OCI-LY3 (cell line): ENCODE measurements around the gene CD4.

Source experiments
- H2AFZ ChIP-seq: fragments of 200-600, 300-600 bp; shearing (Covaris generic); 2 replicates; pipeline ENCODE4 v1.6.0; 2014; ENCODE audit warnings: antibody characterized with exemption, low read depth, low read length
- H3K27ac ChIP-seq: fragments of 200-600, 300-600 bp; sonication (generic); 2 replicates; pipeline ENCODE4 v1.5.1; 2014; ENCODE audit warnings: mild to moderate bottlenecking, low read length, moderate library complexity, mixed read lengths
- H3K27me3 ChIP-seq: fragments of 200-600, 300-600 bp; sonication (generic); 2 replicates; pipeline ENCODE4 v1.6.1; 2014; ENCODE audit warnings: low read depth, low read length, mixed read lengths
- H3K36me3 ChIP-seq: fragments of 200-600, 300-600 bp; sonication (generic); replicated peaks from 2 replicates; pipeline ENCODE3; 2014; ENCODE audit warnings: low read depth, low read length, mixed read lengths
- H3K4me1 ChIP-seq: fragments of 300-600, 200-600 bp; sonication (generic); 2 replicates; pipeline ENCODE4 v1.6.1; 2014; ENCODE audit warnings: low read length, mixed read lengths
- H3K4me2 ChIP-seq: fragments of 200-600, 300-600 bp; sonication (generic); 2 replicates; pipeline ENCODE4 v1.6.1; 2014; ENCODE audit warnings: low read length, mixed read lengths
- H3K4me3 ChIP-seq: fragments of 300-600, 200-600 bp; sonication (generic); 2 replicates; pipeline ENCODE4 v1.5.1; 2014; ENCODE audit warnings: antibody characterized with exemption, mild to moderate bottlenecking, low read length, moderate library complexity
- H3K79me2 ChIP-seq: fragments of 300-600, 200-600 bp; shearing (Covaris generic); 2 replicates; pipeline ENCODE4 v1.6.1; 2014; ENCODE audit warnings: mild to moderate bottlenecking, low read length, mixed read lengths
- H3K9ac ChIP-seq: fragments of 300-600, 200-600 bp; shearing (Covaris generic); 2 replicates; pipeline ENCODE4 v1.6.0; 2014; ENCODE audit warnings: mild to moderate bottlenecking, low read length, moderate library complexity
- H3K9me3 ChIP-seq: fragments of 200-600, 300-600 bp; shearing (Covaris generic); 2 replicates; pipeline ENCODE4 v1.6.1; 2014; ENCODE audit warnings: low read length, mixed read lengths; ENCODE audit not compliant: insufficient read depth
- H4K20me1 ChIP-seq: fragments of 200-600, 300-600 bp; sonication (generic); 2 replicates; pipeline ENCODE4 v1.6.1; 2016; ENCODE audit warnings: low read length, mixed read lengths; ENCODE audit not compliant: insufficient read depth
- CTCF ChIP-seq: fragments of 200-600, 300-600 bp; sonication (generic); IDR thresholded peaks from 2 replicates; pipeline ENCODE4 v1.5.1; 2014; ENCODE audit warnings: antibody characterized with exemption, low read length, low read depth
- EZH2phosphoT487 ChIP-seq: fragments of 200-600 bp; shearing (Covaris generic); IDR thresholded peaks from 2 replicates; pipeline ENCODE4 v1.6.1; 2018; ENCODE audit warnings: antibody characterized with exemption, mixed run types, low read depth

The CD4 gene

GRCh38 chr12:6783828-6784227 lies 5.5 kb upstream of the CD4 start:
- no peak overlapping the region for H3K4me2 ChIP-seq

GRCh38 chr12:6784296-6784695 lies 5.0 kb upstream of the CD4 start:
- TF ChIP-seq CTCF (no peak), EZH2phosphoT487 (no peak)
- H3K4me3 ChIP-seq, result no peak overlapping the region
- no peak overlapping the region for H3K4me2 ChIP-seq
- no peak overlapping the region for H3K27ac ChIP-seq
- H3K79me2 ChIP-seq, result no peaks in the 10 kb centered on the region
- H3K27me3 ChIP-seq, result no peaks in the 10 kb centered on the region
- H2AFZ ChIP-seq, result no peak overlapping the region
- peaks cover 11% of the 10 kb centered on the region for H3K4me1 ChIP-seq
- no peaks in the 10 kb centered on the region for H4K20me1 ChIP-seq
- no peaks in the 10 kb centered on the region for H3K36me3 ChIP-seq
- H3K9me3 ChIP-seq, result no peaks in the 10 kb centered on the region
- no peak overlapping the region for H3K9ac ChIP-seq

More at GRCh38 chr12:6783828-6784227, 5.5 kb upstream of the CD4 start:
- peaks cover 11% of the 10 kb centered on the region for H3K4me1 ChIP-seq
- no peaks in the 10 kb centered on the region for H3K9me3 ChIP-seq
- H2AFZ ChIP-seq, result no peak overlapping the region
- TF ChIP-seq CTCF (no peak), EZH2phosphoT487 (no peak)
- no peak overlapping the region for H3K9ac ChIP-seq
- no peaks in the 10 kb centered on the region for H3K36me3 ChIP-seq
- no peaks in the 10 kb centered on the region for H4K20me1 ChIP-seq
- no peaks in the 10 kb centered on the region for H3K79me2 ChIP-seq
- H3K27me3 ChIP-seq, result no peaks in the 10 kb centered on the region
- no peak overlapping the region for H3K27ac ChIP-seq
- H3K4me3 ChIP-seq, result no peak overlapping the region

GRCh38 chr12:6784761-6785160 lies 4.6 kb upstream of the CD4 start:
- TF ChIP-seq EZH2phosphoT487, result no peak
- TF ChIP-seq CTCF, result no peak
- Histone ChIP-seq H2AFZ (no peak overlapping the region), H4K20me1 (no peaks in the 10 kb centered on the region), H3K36me3 (no peaks in the 10 kb centered on the region), H3K9ac (no peak overlapping the region), H3K4me1 (peaks cover 11% of the 10 kb centered on the region), H3K27ac (no peak overlapping the region), H3K4me2 (no peak overlapping the region), H3K79me2 (no peaks in the 10 kb centered on the region), H3K9me3 (no peaks in the 10 kb centered on the region), H3K4me3 (no peak overlapping the region), H3K27me3 (no peaks in the 10 kb centered on the region)

- H3K4me1 ChIP-seq, result peaks cover 11% of the 10 kb centered on the region
- H3K4me3 ChIP-seq, result no peak overlapping the region
- TF ChIP-seq CTCF (no peak), EZH2phosphoT487 (no peak)
- no peak overlapping the region for H3K27ac ChIP-seq
- no peak overlapping the region for H3K9ac ChIP-seq
- H2AFZ ChIP-seq, result no peak overlapping the region
- H3K4me2 ChIP-seq, result no peak overlapping the region
- no peaks in the 10 kb centered on the region for H3K36me3 ChIP-seq
- H4K20me1 ChIP-seq, result no peaks in the 10 kb centered on the region
- no peaks in the 10 kb centered on the region for H3K27me3 ChIP-seq
- H3K79me2 ChIP-seq, result no peaks in the 10 kb centered on the region
- H3K9me3 ChIP-seq, result no peaks in the 10 kb centered on the region
Measured at GRCh38 chr12:6786416-6787094, 2.8 kb upstream of the CD4 start.
